Panc1 (cell line): ENCODE results near the gene AKT1S1. TPM values are rescaled to one million over a fixed set of nuclear protein-coding genes. Genes with fewer than 3 reads are reported as not detected.

Experiments used
- ATAC-seq: fragments of 200-7000 bp; cut with Tn5 transposase; 2 replicates; pipeline ENCODE4 v1.9.1; 2020; ENCODE audit warnings: mild to moderate bottlenecking, moderate library complexity
- Bru-seq: library from RNA; stranded (reverse); fragments of 400-500 nt; gene quantifications from one replicate; lab custom pipeline; 2021; lab: Mats Ljungman, UMichigan
- BruChase-seq, 2 experiments: library from RNA; stranded (reverse); fragments of 400-500 nt; gene quantifications; one replicate each; lab custom pipeline; 2021; lab: Mats Ljungman, UMichigan
- BruUV-seq: library from RNA; stranded (reverse); fragments of 400-500 nt; replicated peaks from 2 replicates; lab custom pipeline; 2021; lab: Mats Ljungman, UMichigan
- CTCF ChIA-PET: fragments of 300-600 bp; sonication (Branson Sonifier 250); formaldehyde crosslinking; loops from one replicate; lab custom pipeline; 2022; ENCODE audit warnings: antibody characterized with exemption; lab: Charles Lee
- POLR2A ChIA-PET: fragments of 300-600 bp; sonication (Branson Sonifier 250); formaldehyde crosslinking; loops from one replicate; lab custom pipeline; 2022; ENCODE audit warnings: antibody characterized with exemption; lab: Charles Lee
- DNase-seq: peaks from one replicate; pipeline ENCODE4 v3.0.0-alpha.2; 2010; ENCODE audit warnings: low read depth, low spot score
- H3K27ac ChIP-seq: 2 replicates; pipeline ENCODE4 v1.5.1; 2011; ENCODE audit warnings: mild to moderate bottlenecking, low read length, inconsistent platforms
- H3K27me3 ChIP-seq: fragments of 200-500 bp; sonication (Bioruptor generic); 2 replicates; pipeline ENCODE4 v1.6.0; 2014; ENCODE audit warnings: low read length, inconsistent platforms; ENCODE audit not compliant: control insufficient read depth, insufficient read depth
- H3K36me3 ChIP-seq: fragments of 200-500 bp; sonication (Bioruptor generic); 2 replicates; pipeline ENCODE4 v1.5.1; 2014; ENCODE audit warnings: inconsistent platforms, mild to moderate bottlenecking, low read length, moderate library complexity; ENCODE audit not compliant: control insufficient read depth, insufficient read depth
- H3K4me1 ChIP-seq: 2 replicates; pipeline ENCODE4 v1.5.1; 2011; ENCODE audit warnings: inconsistent platforms, mild to moderate bottlenecking, low read length, moderate library complexity; ENCODE audit not compliant: control insufficient read depth, insufficient read depth
- H3K4me3 ChIP-seq, 2 experiments: 2 replicates each; pipeline ENCODE4 v1.5.1; 2011 to 2012; ENCODE audit warnings: low read depth in 2 of 2, low read length in 2 of 2, mild to moderate bottlenecking in 2 of 2, inconsistent platforms in 1 of 2, moderate library complexity in 1 of 2
- H3K9me3 ChIP-seq: fragments of 200-500 bp; sonication (Bioruptor generic); 2 replicates; pipeline ENCODE4 v1.5.1; 2014; ENCODE audit warnings: low read depth, mild to moderate bottlenecking, inconsistent platforms, low read length, moderate library complexity; ENCODE audit not compliant: control insufficient read depth, insufficient read depth
- CTCF ChIP-seq: fragments of 450-650 bp; IDR thresholded peaks from 2 replicates; pipeline ENCODE4 v1.5.1; 2017; ENCODE audit warnings: mild to moderate bottlenecking
- POLR2AphosphoS5 ChIP-seq: IDR thresholded peaks from 2 replicates; pipeline ENCODE4 v1.6.1; 2012; ENCODE audit warnings: mild to moderate bottlenecking, low read depth, low read length, moderate library complexity
- REST ChIP-seq, 2 experiments: IDR thresholded peaks; 2 replicates each; pipeline ENCODE4 v1.6.1; 2011 to 2012; ENCODE audit warnings: low read depth in 2 of 2, control low read depth in 1 of 2, low read length in 1 of 2, mild to moderate bottlenecking in 1 of 2, moderate library complexity in 1 of 2; ENCODE audit not compliant: insufficient read depth in 1 of 2
- SIN3A ChIP-seq: IDR thresholded peaks from 2 replicates; pipeline ENCODE4 v1.6.1; 2012; ENCODE audit warnings: low read depth, mild to moderate bottlenecking, low read length, moderate library complexity, borderline replicate concordance; ENCODE audit not compliant: insufficient read depth
- TCF7L2 ChIP-seq: IDR thresholded peaks from 2 replicates; pipeline ENCODE4 v1.6.1; 2011; ENCODE audit warnings: mild to moderate bottlenecking, low read depth, low read length, inconsistent platforms
- in situ Hi-C: cut with HindIII; loops from 2 replicates; pipeline ENCODE4 v1.10.0; 2016; ENCODE audit warnings: low sequenced_read_pairs, low pct_unique_long_range_greater_than_20kb
- intact Hi-C: fragments of 100-400 bp; cut with micrococcal nuclease; formaldehyde crosslinking; loops from one replicate; pipeline ENCODE4 v1.10.0; 2022; ENCODE audit not compliant: unreplicated experiment
- long read RNA-seq: library from polyadenylated mRNA; unstranded; transcript quantifications from one replicate; pipeline ENCODE4 v2.0.0, GENCODE V29; 2021; ENCODE audit not compliant: unreplicated experiment
- polyA plus RNA-seq: library from polyadenylated mRNA; unstranded; fragments of >200 nt; gene quantifications from one replicate; pipeline ENCODE4 v1.2.1, GENCODE V29; 2012; ENCODE audit warnings: missing spikeins; ENCODE audit not compliant: insufficient read length
- total RNA-seq: library from RNA; stranded (reverse); gene quantifications from one replicate; pipeline ENCODE4 v1.2.1, GENCODE V29; 2021; ENCODE audit not compliant: unreplicated experiment

AKT1S1 gene
- total RNA-seq (92.8 TPM), Bru-seq, nascent RNA (percentile 77 among the genes with signal in this experiment), BruChase-seq, experiment 1, labeled RNA remaining after a 2-hour chase (percentile 88 among the genes with signal in this experiment), BruChase-seq, experiment 2, labeled RNA remaining after a 6-hour chase (percentile 91 among the genes with signal in this experiment)
- 112 TPM for polyA plus RNA-seq
- long read RNA-seq, transcript AKT1S1-205 (4 exons, 3,640 nt) = major isoform, 5 of 26 reads
- long read RNA-seq, partial matches to known transcripts = 0 of 26 reads
- long read RNA-seq, other reads (novel, unspliced or antisense) = 15 of 26 reads

DNA sequence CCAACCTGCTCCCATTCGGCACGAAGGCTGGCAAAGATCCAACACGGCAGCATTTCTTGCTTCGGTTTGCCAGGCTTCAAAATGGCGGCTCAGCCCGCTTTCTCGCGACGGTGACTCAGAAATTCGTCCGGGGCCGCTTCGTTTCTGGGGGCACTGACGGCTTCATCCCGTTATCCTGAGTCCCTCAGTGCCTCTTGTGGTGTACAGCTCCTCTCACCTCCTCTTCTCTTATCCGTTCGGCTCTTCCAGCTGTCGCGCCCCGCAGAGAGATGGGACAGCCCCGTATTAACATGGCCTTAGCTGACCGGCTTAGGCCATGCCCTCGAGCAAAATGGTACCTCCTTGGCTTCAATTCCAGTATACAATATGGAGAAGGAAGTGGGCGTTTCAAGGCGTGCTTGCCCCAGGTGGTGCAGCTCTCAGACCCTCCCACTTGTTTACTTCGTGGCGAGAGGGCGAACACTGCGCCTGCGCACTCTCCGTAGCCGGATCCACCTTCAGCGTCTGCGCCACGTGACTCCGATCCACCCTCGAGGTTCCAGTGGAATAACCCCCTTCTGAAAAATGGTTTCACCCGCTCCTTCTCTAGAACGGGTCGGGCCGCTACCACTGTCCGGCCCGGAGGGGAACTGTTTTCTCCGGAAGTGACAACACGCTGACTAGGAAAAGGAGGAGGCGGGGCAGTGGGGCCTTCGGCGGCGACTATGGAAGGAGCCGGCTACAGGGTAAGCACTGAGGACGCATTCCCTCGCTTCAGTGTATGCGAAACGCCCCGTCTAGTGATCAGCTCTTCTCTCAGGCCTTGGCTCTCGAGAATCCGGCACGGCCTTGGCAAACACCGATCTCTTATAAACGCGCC is at the start of gene AKT1S1, which contains the start of gene TBC1D17:
TSS of gene AKT1S1 (minus strand) at position 336 of the 859 bp plus-strand sequence. CDS start 4,060 bp downstream, outside the sequence.
TSS of gene TBC1D17 (plus strand) at position 683 of the 859 bp plus-strand sequence. CDS start at position 705, 22 bp downstream.
- intact Hi-C loops = no loop called here
- Histone ChIP-seq H3K27ac (peak within 1 kb of the TSS; percentile 98), H3K36me3 (peaks cover 5% of the 10 kb centered on the region; the same call in 1 of the 2 replicates), H3K4me3 (peak within 1 kb of the TSS; percentile 89 to 93), H3K9me3 (no peaks in the 10 kb centered on the region), H3K4me1 (peaks cover 20% of the 10 kb centered on the region), H3K27me3 (no peaks in the 10 kb centered on the region)
- in situ Hi-C loops = no loop called here
- TF ChIP-seq REST (IDR thresholded peaks at IDR 0.05; ENCODE audit: insufficient read depth in 1 of 2, low read depth in 2 of 2, low read length in 1 of 2) (no peak), TCF7L2 (no peak; the same call in 1 of the 2 replicates), POLR2AphosphoS5 (no peak; the same call in 1 of the 2 replicates), SIN3A (no peak), CTCF (no peak)
- CTCF ChIA-PET = no interaction called here
- ATAC-seq (peak; percentile 76), DNase-seq (peak; percentile 97)
- POLR2A ChIA-PET = no interaction called here
- no TSS peak for BruUV-seq

DNA sequence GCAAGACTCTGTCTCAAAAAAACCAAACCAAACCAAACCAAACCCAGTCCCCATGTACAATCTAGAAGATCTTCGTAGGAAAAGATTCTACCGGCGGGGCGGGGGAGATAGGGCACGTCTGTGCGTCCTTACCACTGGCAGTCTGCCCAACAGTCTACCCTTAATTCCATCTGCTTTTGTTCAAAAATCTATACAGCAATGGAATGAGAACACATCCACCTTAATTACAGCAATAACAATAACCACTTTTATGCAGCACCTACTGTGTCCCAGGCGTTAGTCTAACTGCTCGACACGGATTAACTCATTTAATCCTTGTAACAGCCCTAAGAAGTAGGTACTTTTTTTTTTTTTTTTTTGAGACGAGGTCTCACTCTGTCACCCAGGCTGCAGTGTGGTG is 49.4 kb upstream of the AKT1S1 start:
- H3K4me3 ChIP-seq = no peak overlapping the region
- no peak for DNase-seq
- no peak overlapping the region for H3K27ac ChIP-seq
- BruUV-seq = no TSS peak
- intact Hi-C loops (no loop called here), in situ Hi-C loops (no loop called here)
- no peaks in the 10 kb centered on the region; the same call in none of the 2 replicates for H3K36me3 ChIP-seq
- H3K9me3 ChIP-seq = no peaks in the 10 kb centered on the region
- H3K27me3 ChIP-seq = no peaks in the 10 kb centered on the region
- no peak for ATAC-seq
- POLR2A ChIA-PET = interaction anchor here (0.6 kb wide), 1 partner anchor 48 kb away, joined by 4 read pairs; no protein-coding TSS in a partner anchor
- CTCF ChIA-PET = no interaction called here
- TF ChIP-seq REST (IDR thresholded peaks at IDR 0.05; ENCODE audit: insufficient read depth in 1 of 2, low read depth in 2 of 2, low read length in 1 of 2) = no peak
- peaks cover 12% of the 10 kb centered on the region for H3K4me1 ChIP-seq
